ENCODE results near the gene STUM.

DNA sequence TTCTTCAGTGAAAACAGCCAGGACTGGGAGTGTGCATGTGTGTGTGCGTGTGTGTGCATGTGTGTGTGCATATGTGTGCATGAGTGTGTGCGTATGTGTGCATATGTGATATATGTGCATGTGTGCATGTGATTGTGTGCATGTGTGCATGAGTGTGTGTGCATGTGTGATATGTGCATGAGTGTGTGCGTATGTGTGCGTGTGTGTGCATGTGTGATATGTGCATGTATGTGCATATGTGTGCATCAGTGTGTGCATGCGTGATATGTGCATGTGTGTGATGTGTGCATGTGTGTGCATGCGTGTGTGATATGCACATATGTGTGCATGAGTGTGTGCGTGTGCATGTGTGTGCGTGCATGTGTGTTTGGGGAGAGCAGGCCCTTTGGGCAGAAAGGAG is 100.7 kb downstream of the STUM start:
- TF ChIP-seq, protein P1, sequence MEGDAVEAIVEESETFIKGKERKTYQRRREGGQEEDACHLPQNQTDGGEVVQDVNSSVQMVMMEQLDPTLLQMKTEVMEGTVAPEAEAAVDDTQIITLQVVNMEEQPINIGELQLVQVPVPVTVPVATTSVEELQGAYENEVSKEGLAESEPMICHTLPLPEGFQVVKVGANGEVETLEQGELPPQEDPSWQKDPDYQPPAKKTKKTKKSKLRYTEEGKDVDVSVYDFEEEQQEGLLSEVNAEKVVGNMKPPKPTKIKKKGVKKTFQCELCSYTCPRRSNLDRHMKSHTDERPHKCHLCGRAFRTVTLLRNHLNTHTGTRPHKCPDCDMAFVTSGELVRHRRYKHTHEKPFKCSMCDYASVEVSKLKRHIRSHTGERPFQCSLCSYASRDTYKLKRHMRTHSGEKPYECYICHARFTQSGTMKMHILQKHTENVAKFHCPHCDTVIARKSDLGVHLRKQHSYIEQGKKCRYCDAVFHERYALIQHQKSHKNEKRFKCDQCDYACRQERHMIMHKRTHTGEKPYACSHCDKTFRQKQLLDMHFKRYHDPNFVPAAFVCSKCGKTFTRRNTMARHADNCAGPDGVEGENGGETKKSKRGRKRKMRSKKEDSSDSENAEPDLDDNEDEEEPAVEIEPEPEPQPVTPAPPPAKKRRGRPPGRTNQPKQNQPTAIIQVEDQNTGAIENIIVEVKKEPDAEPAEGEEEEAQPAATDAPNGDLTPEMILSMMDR (IDR thresholded peaks at IDR 0.05) = no peak
- TF ChIP-seq POLR2A (IDR thresholded peaks at IDR 0.05) = no peak
